ENCODE results near the gene MINK1.

DNA sequence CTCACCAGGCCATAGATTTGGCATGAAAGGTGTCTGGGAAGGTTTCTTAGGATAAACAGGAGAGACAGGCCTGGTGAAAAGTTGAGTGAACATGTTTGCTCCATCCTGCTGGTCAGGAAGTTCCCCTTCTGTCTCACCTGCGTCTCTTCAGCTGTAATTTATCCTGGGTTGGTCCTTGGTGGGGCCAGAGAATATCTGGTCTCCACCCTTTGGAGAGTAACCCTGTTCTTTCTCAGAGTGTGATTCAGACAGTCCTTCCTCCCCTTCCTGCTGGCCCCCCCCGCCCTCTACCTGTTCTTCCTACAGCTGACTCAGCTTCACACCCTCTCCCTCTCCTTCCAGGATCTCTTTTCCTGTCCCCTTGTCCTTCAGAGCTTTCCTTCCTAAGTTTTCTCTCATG lies 17.1 kb downstream of the MINK1 start:
- TF ChIP-seq POLR2A (IDR thresholded peaks at IDR 0.05), result no peak
- TF ChIP-seq, protein P1, sequence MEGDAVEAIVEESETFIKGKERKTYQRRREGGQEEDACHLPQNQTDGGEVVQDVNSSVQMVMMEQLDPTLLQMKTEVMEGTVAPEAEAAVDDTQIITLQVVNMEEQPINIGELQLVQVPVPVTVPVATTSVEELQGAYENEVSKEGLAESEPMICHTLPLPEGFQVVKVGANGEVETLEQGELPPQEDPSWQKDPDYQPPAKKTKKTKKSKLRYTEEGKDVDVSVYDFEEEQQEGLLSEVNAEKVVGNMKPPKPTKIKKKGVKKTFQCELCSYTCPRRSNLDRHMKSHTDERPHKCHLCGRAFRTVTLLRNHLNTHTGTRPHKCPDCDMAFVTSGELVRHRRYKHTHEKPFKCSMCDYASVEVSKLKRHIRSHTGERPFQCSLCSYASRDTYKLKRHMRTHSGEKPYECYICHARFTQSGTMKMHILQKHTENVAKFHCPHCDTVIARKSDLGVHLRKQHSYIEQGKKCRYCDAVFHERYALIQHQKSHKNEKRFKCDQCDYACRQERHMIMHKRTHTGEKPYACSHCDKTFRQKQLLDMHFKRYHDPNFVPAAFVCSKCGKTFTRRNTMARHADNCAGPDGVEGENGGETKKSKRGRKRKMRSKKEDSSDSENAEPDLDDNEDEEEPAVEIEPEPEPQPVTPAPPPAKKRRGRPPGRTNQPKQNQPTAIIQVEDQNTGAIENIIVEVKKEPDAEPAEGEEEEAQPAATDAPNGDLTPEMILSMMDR (IDR thresholded peaks at IDR 0.05), result no peak

Measured in breast epithelium (tissue), 3 donors.